ENCODE data around the gene ERBIN. TPM values are rescaled to one million over a fixed set of nuclear protein-coding genes. Genes with fewer than 3 reads are reported as not detected.
"Not testable (repeated sequence)": the region's sequence is repeated elsewhere in the genome, so short reads cannot be mapped to it uniquely, and the experiment has no call there.

ERBIN gene
- total RNA-seq, 1 donor from 2014 or later, result 67.0 TPM

GRCh38 chr5:65951330-65951729, 25.0 kb downstream of the ERBIN start:
- no peak overlapping the region for H3K4me3 ChIP-seq
- ATAC-seq, result no peak
- H3K9me3 ChIP-seq, result no peaks in the 10 kb centered on the region
- H3K4me1 ChIP-seq, result no peaks in the 10 kb centered on the region
- H3K27ac ChIP-seq, result no peak overlapping the region
- no peaks in the 10 kb centered on the region for H3K27me3 ChIP-seq
- intact Hi-C loops (cut with DNase I), result no loop called here
- TF ChIP-seq CTCF (IDR thresholded peaks at IDR 0.05), result no peak
- H3K36me3 ChIP-seq, result no peaks in the 10 kb centered on the region
- no peak for DNase-seq

- DNase-seq (no peak), ATAC-seq (no peak)
- Histone ChIP-seq H3K36me3 (no peaks in the 10 kb centered on the region), H3K9me3 (no peaks in the 10 kb centered on the region), H3K27me3 (no peaks in the 10 kb centered on the region), H3K4me1 (no peaks in the 10 kb centered on the region), H3K4me3 (no peak overlapping the region), H3K27ac (no peak overlapping the region)
- TF ChIP-seq CTCF (IDR thresholded peaks at IDR 0.05), result no peak
- intact Hi-C loops (cut with DNase I), result no loop called here
Measured at GRCh38 chr5:65952259-65952658, 25.9 kb downstream of the ERBIN start.

GRCh38 chr5:65954200-65954599, 27.8 kb downstream of the ERBIN start:
- no peak for DNase-seq
- no peaks in the 10 kb centered on the region for H3K27me3 ChIP-seq
- TF ChIP-seq CTCF (IDR thresholded peaks at IDR 0.05), result no peak
- no peak overlapping the region for H3K4me3 ChIP-seq
- intact Hi-C loops (cut with DNase I), result no loop called here
- no peaks in the 10 kb centered on the region for H3K4me1 ChIP-seq
- ATAC-seq, result no peak
- H3K9me3 ChIP-seq, result no peaks in the 10 kb centered on the region
- no peaks in the 10 kb centered on the region for H3K36me3 ChIP-seq
- no peak overlapping the region for H3K27ac ChIP-seq

- intact Hi-C loops (cut with DNase I), result no loop called here
- ATAC-seq, result no peak
- Histone ChIP-seq H3K36me3 (no peaks in the 10 kb centered on the region), H3K9me3 (no peaks in the 10 kb centered on the region), H3K27ac (no peak overlapping the region), H3K4me1 (no peaks in the 10 kb centered on the region), H3K27me3 (no peaks in the 10 kb centered on the region), H3K4me3 (no peak overlapping the region)
- no peak for DNase-seq
- TF ChIP-seq CTCF (IDR thresholded peaks at IDR 0.05), result no peak
Measured at GRCh38 chr5:65955746-65956145, 29.4 kb downstream of the ERBIN start.

- H3K4me1 ChIP-seq; H3K9me3 ChIP-seq; ATAC-seq; H3K36me3 ChIP-seq; intact Hi-C loops (cut with DNase I); H3K27ac ChIP-seq; H3K4me3 ChIP-seq; DNase-seq; H3K27me3 ChIP-seq: not testable (repeated sequence)
Measured at GRCh38 chr5:65957703-65958102, 31.3 kb downstream of the ERBIN start.

GRCh38 chr5:65961633-65962032, 35.3 kb downstream of the ERBIN start:
- intact Hi-C loops (cut with DNase I), result no loop called here
- ATAC-seq, result no peak
- H3K27ac ChIP-seq, result no peak overlapping the region
- H3K36me3 ChIP-seq, result no peaks in the 10 kb centered on the region
- no peak for TF ChIP-seq CTCF (IDR thresholded peaks at IDR 0.05)
- H3K4me1 ChIP-seq, result peaks cover 13% of the 10 kb centered on the region
- no peaks in the 10 kb centered on the region for H3K27me3 ChIP-seq
- H3K9me3 ChIP-seq, result no peaks in the 10 kb centered on the region
- DNase-seq, result no peak
- no peak overlapping the region for H3K4me3 ChIP-seq

Data from upper lobe of right lung (tissue), 1 donor.